DMS53 treated with DMSO at 0.1 percent for 48 hours (cell line): ENCODE measurements around the gene MELTF.
"Not testable (repeated sequence)": the region's sequence is repeated elsewhere in the genome, so short reads cannot be mapped to it uniquely, and the experiment has no call there.

Source experiments
- DNase-seq: peaks from one replicate; lab custom pipeline; 2025; ENCODE audit not compliant: unreplicated experiment; lab: John Stamatoyannopoulos, UW

The MELTF gene

GRCh38 chr3:197029511-197030167, at the start of gene MELTF:
Gene MELTF (minus strand): TSS chr3:197029817. CDS start chr3:197029702, 115 bp downstream.
- DNase-seq = peak; percentile 26

GRCh38 chr3:197076415-197076814, 46.8 kb upstream of the MELTF start:
- DNase-seq = no peak

DNA sequence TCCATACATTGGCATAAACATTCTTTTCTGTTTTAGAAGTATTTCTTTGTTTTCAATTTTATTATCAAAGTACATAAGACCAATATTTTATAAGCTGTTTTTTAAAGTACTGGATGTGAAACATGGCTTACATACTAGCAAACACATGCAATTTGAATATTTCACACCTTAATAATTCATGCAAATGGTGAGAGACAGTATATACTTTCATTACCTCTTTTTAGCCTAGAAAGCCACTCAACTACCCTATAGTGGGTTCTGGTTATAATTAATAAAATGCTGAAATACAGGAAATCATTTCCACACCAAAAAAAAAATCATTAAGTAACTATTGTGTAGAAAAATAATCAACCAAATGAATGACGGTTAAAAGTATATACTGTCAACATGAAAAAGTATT, 38.5 kb upstream of the MELTF start:
- no peak for DNase-seq

GRCh38 chr3:197064771-197065170, 35.2 kb upstream of the MELTF start:
- DNase-seq = no peak

DNA sequence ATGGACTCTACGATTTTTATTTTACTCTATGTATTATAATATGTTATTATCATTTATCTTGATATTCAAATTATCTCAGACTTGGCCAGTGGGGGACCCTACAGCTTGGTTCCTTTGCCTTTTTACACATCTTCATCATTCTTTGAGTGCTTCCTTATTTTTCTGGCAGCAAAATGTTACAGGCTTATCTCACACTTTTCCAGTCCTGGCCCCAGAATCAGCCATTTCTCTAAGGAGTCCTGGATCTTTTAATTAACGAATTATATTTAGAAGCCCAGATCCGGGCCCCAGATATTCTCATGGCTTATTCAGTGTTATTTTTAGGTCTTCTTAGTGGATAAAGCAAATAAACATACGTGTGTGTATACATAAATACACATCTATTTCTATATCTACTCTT, 32.8 kb upstream of the MELTF start:
- no peak for DNase-seq

DNA sequence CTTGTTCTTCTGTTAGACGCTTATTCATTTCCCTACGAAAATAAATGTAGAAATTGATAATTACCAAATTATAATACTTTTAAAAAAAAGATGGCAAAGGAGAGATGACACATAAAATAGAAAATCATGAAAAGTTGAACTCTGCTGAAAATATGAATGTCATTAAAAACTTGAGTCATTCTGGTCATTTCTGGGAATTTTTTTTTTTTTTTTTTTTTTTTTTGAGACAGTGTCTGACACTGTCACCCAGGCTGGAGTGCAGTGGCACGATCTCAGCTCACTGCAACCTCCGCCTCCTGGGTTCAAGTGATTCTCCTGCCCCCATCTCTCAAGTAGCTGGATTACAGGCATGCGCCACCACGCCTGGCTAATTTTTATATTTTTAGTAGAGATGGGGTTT, 22.0 kb upstream of the MELTF start:
- DNase-seq = not testable (repeated sequence)

GRCh38 chr3:197050511-197050910, 20.9 kb upstream of the MELTF start:
- no peak for DNase-seq

DNA sequence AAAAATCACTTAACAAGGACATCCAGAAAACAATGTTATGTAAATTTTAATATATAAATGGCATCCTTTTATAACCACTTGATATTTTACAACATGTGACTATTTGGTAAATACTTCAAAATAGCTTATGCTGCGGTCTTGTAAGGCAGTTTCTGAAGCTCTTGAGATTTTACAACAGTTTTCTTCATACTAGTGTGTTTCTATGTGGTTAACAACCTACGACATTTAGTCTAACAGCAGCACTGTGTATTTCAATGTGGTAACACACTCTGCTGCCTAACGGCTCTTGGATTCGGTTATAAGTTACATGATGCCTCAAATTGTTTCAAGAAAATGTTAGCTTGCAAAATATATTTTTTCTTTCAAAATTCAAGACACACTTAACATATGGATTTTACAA, 12.9 kb upstream of the MELTF start:
- DNase-seq = no peak

DNA sequence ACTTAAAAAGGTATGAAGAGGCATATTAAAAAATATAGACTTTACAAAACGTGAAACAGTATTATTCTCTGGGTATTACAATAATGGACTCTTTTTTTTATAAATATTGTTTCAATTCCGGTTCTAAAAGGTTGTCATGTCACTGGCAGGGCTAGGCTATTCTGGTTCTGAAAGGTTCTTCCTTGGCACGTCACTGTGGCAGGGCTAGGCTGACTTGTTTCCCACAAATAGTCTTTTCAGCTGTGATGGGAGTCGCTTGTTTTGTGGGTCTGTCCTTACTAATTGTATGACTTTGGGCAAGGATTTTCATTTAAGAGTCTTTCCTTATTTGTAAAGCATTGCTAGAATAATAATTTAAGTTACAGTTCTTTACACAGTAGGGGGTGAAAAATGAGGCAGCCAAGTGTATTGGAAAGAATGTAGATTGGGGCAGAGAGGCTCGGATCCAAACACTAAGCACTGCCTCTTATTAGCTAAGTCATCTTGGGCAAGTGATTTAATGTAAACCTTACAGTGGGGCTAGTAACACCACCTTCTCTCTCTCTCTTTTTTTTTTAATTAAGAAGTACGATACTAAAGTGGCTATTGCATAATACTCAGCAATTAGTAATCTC, 12.4 kb upstream of the MELTF start:
- DNase-seq = no peak

- DNase-seq = no peak
Observed at GRCh38 chr3:197040658-197041057, 11.0 kb upstream of the MELTF start.

GRCh38 chr3:197038679-197039462, 9.3 kb upstream of the MELTF start:
- no peak for DNase-seq

- DNase-seq = no peak
Observed at GRCh38 chr3:197035577-197035976, 6.0 kb upstream of the MELTF start.

- DNase-seq = not testable (repeated sequence)
Observed at GRCh38 chr3:197034778-197035177, 5.2 kb upstream of the MELTF start.

DNA sequence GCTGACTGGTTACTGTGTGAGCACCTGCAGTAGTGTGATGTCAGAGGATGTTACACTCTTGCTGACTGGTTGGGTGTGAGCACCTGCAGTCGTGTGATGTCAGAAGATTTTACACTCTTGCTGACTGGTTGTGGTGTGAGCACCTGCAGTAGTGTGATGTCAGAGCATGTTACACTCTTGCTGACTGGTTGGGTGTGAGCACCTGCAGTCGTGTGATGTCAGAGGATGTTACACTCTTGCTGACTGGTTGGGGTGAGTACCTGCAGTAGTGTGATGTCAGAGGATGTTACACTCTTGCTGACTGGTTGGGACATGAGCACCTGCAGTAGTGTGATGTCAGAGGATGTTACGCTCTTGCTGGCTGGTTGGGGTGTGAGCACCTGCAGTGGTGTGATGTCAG, 4.1 kb upstream of the MELTF start:
- not testable (repeated sequence) for DNase-seq

DNA sequence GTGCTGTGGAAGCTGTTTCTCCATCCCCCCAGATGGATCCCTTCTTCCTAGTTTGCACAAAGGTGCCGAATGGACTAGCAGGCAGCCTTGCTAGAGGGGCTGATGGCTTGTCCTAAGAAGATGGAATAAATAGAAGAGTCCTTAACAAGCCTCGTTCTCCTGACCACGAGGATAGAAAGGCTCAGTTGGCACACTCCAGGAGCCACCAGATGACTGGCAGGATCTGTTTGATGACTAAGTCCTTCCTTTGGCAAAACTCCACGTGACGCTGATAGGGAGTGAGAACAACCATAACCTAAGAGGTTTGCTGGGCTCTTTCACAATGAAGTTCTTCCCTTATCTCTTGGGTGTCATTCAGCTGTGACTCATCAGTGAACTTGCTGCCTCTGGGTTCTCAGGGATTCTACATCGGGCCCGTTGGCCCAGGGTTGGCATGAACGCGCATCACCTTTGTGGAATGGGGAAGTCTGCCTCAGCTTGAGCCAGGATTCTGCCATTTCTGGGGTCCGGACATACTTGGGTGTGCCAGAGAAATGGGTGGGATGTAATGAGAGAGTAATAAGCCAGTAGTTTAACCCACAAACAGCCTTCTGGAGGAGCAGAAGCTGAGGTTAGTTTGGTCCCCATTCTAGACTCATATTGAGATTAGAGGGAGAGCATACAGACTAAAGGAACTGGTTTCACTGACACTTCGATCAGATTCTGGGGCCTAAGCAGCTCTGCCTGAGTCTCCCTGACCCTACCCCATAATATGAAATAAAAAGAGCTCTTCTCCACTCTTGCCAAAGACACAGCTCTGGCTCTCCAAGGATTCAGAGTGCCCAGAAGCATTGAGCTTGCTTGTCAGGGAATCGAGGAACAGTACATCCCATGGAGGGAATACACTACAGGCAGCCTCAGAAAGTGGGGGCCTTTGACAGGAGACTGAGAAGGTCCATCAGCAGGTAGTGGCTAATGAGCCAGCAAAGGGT, 2.0 kb upstream of the MELTF start:
- no peak for DNase-seq

GRCh38 chr3:197030379-197031314, 1.0 kb upstream of the MELTF start:
- DNase-seq = no peak

DNA sequence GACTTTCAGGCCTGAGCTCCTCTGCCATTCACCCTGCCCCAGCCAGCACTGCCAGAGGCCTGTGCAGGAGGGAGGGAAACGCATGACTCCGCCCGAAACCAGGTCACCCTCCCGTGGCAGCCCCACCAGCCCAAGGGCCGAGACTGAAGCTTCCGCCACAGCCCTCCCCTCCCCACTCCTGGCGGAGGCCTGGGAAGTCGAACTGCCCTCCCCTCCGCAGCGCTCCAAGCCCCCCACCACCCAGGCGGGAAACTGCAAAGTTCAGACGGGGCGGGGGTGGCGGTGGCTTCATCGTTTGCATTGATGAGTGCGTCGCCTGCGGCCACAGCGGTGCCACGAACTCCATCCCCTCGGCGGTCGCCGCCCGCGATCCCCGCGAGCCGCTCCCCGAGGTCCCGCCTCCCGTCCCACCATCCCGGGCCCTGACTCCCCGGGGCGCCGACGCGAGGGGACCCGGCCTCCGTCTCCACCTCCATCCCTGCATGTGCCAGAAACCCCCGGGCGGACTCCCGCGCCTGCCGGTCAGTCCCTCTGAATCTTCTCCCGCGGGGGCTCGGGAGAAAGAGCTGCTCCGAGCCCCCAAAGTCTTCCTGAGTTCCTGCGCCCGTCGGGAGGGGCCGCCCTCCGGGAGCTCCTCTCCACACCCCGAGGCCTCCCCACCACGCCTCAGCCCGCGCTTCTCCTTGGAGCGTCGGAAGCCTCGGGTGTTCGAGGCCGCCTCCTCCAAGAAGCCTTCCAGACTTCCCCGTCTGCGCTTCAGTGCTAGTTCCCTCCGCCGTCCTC, 698 bp downstream of the MELTF start:
- DNase-seq = no peak

DNA sequence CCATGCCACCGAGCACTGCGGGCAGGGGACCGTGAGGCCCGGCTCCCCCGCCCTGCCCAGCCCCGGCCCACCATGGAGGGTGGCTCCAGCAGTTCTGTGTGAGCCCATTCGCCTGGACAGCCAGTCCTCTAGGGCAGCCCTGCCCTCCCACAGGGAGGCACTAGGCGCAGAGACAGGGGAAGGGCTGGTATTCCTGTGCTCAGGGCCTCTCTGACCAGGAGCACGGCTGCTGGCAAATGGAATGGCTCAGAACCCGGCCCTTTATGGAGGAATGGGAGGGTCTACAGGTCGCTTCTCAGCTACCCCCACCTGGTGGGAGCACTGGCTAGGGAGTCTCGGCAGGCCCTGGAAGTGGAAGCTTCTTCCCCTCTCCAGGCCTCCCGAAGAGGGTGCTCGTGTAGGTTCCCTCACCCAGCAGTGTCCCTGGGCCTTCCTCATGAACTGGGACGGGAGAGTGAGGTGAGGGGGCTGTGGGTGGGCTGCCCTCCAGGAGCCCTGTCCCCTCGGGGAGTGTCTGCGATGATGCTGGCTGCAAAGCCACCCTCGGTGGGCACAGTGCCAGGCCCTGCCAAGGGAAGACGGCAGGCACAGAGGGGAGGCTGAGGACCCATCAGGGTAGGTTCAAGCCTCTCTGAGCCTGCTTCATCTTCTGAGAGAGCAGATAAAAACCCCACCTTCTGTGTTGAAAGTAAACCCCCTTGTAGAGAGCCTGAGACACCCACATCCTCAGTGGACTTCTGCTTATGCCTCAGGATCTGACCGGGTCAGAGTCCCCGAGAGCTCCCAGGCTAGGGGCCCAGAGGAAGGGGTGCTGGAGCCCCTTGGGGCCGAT, 1.5 kb downstream of the MELTF start:
- DNase-seq = no peak
